Measurements from ENCODE around the gene CYSLTR2.
"Not testable (repeated sequence)": the region's sequence is repeated elsewhere in the genome, so short reads cannot be mapped to it uniquely, and the experiment has no call there.

The CYSLTR2 gene

DNA sequence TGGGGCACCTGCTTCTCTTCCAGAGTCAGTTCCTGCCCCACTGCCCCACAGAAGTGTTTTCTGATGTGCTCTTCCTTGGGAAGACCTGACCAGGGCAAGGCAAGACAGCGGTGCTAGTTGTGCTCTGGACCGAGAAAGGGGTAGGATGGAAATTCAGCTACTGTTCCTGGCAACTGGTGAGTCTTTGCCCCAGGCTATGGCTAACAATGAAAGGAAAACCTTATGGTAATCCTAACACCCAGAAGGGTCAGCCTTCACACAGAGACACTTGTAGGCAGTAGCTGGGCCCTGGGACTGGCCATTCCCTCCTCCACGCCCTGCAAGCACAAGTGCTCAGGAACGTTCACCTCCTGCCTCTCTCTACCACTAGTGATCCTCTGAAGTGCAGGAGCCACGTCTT lies 9.6 kb upstream of the CYSLTR2 start:
- intact Hi-C loops (cut with DNase I), result no loop called here
- no peak for DNase-seq

GRCh38 chr13:48644951-48645350 lies 8.8 kb upstream of the CYSLTR2 start:
- intact Hi-C loops (cut with DNase I), result no loop called here
- no peak for DNase-seq

DNA sequence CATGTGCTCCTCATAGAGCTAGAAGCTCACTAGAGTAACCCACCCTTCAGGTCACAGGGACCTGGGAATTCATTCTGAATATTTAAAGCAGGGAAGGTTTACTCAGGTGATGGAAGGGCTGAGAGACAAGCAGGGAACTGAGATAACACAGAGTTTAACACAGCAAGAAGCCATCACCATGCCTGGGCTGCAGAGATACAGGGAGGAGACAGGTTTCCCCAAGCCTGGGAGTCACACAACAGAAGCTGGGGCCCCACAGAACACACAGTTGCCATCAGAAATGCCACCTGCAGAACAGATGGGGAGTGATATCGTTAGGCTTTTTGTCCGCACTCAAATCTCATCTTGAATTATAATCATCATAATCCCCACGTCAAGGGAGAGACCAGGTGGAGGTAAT lies 7.9 kb upstream of the CYSLTR2 start:
- intact Hi-C loops (cut with DNase I), result no loop called here

DNA sequence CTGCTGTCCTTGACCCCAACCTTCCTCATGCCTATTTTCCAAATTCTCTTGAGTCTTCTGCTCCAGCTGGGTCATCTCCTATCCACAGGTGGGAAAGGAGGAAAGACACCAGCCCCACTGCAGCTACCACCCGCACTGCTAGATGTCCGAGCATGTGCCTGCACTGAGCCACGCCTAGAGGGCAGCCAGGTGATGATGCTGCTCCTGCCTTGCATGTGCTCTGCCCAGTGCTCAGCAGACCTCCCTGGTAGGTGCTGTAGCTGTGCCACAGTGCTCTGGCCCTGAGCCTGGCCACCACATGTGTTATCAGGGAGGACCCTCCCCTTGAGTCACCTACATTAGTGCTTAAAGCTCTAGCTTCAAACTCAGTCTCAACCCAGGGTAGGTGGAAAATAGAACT lies 6.9 kb upstream of the CYSLTR2 start:
- DNase-seq, result peak in 1 of 10 donors; percentile 72
- intact Hi-C loops (cut with DNase I), result no loop called here

More for the DNA sequence above, 7.9 kb upstream of the CYSLTR2 start:
- no peak for DNase-seq

- intact Hi-C loops (cut with DNase I), result no loop called here
- DNase-seq, result no peak
Measured at GRCh38 chr13:48647625-48648024, 6.1 kb upstream of the CYSLTR2 start.

GRCh38 chr13:48648446-48648845 lies 5.3 kb upstream of the CYSLTR2 start:
- intact Hi-C loops (cut with DNase I), result no loop called here

DNA sequence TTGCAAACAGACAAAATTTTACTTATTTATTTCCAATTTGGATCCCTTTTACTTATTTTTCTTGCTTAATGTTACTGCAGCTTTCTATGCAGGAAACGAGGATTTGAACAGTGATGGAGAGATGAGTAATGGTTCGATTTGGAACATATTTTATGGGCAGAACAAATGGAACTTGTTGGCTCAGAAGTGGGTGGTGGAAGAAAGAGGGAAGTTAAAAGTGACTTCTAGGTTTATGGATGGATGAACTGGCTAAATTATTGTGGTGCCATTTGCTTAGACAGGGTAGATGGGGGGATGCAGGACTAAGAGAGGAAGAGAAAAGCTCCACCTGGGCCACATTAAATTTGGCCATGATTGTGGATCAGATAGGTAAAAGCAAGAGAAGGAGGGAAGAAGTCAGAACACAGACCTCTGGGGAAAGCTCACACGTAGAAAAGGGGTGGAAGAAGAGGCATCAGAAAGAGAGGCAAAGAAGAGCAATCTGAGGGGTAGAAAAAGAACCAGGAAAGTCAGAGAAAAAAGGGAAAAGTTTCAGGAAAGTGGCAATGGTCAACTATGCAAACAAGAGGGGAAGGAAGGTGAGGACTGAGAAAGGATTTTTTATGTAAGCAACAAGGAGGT lies 768 bp upstream of the CYSLTR2 start:
- no peak for DNase-seq
- intact Hi-C loops (cut with DNase I), result no loop called here

More at GRCh38 chr13:48648446-48648845, 5.3 kb upstream of the CYSLTR2 start:
- no peak for DNase-seq

- intact Hi-C loops (cut with DNase I), result no loop called here
- no peak for DNase-seq
Measured at GRCh38 chr13:48654511-48654910, 782 bp downstream of the CYSLTR2 start.

GRCh38 chr13:48655291-48655690 lies 1.6 kb downstream of the CYSLTR2 start:
- no peak for DNase-seq
- intact Hi-C loops (cut with DNase I), result no loop called here

GRCh38 chr13:48656608-48657007 lies 2.9 kb downstream of the CYSLTR2 start:
- DNase-seq, result no peak
- intact Hi-C loops (cut with DNase I), result no loop called here

DNA sequence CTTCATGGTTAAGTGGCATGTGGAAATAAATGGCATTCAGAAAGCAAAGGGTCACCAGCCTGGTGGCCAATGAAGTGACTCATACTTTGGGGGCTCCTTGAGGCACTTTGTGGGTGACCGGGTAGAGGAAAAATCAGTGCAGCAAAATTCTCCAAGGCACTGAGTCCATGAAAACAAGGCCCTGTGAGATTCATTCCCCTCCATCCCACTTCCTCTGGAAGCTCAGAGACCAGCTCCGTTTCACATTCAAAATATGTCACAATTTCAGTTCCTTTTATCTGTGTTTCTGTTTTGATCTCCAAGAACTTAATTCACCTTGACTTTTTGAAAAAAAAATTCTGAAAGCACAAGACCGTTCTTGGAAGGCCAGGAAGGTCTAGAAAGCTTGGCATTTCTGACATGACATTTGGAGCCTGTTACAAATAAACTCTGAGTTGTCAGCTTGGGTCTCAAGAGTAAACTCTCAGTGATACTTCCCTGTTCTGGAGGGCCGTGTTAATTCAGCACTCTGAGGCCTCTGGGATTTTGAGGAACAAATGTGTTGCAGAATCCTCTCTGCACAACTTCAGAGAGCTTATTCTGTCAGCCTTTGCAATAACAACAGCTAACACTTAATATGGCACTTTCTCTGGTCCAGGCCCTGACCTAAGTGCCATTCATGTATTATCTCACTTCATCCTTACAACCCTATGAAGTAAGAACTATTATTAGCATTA lies 6.8 kb downstream of the CYSLTR2 start:
- no peak for DNase-seq
- intact Hi-C loops (cut with DNase I), result no loop called here

GRCh38 chr13:48661107-48661506 lies 7.4 kb downstream of the CYSLTR2 start:
- intact Hi-C loops (cut with DNase I), result no loop called here
- no peak for DNase-seq

DNA sequence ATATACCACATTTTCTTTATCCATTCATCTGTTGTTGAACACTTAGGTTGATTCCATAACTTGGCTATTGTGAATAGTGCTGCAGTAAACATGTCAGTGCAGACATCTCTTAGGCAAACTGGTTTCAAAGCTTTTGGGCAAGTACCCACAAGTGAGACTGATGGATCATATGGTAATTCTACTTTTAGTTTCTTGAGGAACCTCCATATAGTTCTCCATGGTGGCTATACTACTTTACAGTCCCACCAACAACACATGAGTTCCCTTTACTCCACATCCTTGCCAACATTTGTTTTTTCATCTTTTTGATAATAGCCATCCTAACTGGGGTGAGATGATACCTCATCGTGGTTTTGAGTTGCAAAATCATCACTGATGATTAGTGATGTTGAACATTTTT lies 8.5 kb downstream of the CYSLTR2 start:
- intact Hi-C loops (cut with DNase I), result no loop called here
- DNase-seq, result no peak

DNA sequence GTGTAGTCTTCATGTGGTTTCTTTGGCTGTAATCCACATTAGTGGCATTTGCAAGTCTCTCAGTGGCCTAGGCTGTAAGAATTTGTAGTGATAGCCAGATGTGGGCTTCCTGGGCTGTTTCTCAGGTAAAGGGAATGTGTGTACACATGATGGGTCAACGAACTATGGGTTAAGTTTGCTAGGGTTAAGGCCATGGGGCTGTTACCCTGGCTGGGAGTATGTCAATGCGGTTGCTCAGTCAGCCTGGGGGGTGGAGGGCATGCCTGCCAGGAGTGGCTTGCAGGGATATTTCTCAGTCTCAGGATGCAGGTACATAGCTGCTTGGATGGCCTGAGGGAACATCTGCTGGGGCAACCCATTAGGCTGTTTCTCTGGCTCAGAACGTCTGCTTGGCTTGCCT lies 13.4 kb downstream of the CYSLTR2 start:
- DNase-seq, result no peak
- intact Hi-C loops (cut with DNase I), result no loop called here

- intact Hi-C loops (cut with DNase I); DNase-seq: not testable (repeated sequence)
Measured at GRCh38 chr13:48671421-48671820, 17.7 kb downstream of the CYSLTR2 start.

GRCh38 chr13:48675247-48675646 lies 21.5 kb downstream of the CYSLTR2 start:
- peak in 1 of 10 donors; percentile 12 for DNase-seq
- intact Hi-C loops (cut with DNase I), result no loop called here

DNA sequence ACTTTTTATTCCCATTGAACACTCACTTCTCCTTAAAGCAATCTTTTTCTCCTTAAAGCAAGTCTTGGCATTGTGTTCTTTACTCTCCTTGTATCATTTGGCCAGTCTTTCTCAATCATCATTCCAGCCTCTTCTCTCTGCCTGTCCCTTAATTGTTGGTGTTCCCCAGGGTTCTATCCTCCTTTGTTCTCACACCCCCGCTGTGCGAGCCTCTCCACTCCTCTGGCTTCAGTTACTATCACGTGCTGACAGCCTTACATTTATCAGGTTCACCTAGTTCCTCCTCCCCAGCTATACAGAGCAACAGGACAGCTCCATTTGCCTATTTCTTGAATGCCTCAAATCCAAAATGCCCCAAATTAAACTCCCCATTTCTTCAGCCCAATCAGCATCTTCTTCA lies 24.6 kb downstream of the CYSLTR2 start:
- intact Hi-C loops (cut with DNase I), result no loop called here
- no peak for DNase-seq

GRCh38 chr13:48679941-48680680 lies 26.4 kb downstream of the CYSLTR2 start:
- intact Hi-C loops (cut with DNase I), result no loop called here
- DNase-seq, result no peak

- DNase-seq, result no peak
- intact Hi-C loops (cut with DNase I), result no loop called here
Measured at GRCh38 chr13:48680756-48681392, 27.1 kb downstream of the CYSLTR2 start.

DNA sequence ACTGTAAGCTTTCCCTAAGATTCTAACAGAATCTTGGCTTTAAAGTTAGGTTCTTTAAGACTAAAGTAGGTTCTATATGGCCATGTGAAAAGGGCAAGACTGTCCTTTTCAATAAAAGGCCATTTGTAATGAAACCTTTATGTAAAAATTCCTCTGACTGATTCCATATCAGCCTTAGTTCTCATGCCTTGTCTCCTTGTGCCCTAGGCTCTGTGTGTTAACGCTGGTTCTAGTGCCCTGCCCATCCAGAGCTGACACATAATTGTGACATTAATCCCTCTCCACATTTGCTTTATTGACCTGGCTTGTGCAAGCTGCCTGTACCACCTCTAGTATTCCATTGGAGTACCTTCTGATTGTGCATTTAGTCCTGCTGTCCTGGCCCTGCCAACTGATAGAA lies 28.2 kb downstream of the CYSLTR2 start:
- intact Hi-C loops (cut with DNase I), result no loop called here
- DNase-seq, result no peak

DNA sequence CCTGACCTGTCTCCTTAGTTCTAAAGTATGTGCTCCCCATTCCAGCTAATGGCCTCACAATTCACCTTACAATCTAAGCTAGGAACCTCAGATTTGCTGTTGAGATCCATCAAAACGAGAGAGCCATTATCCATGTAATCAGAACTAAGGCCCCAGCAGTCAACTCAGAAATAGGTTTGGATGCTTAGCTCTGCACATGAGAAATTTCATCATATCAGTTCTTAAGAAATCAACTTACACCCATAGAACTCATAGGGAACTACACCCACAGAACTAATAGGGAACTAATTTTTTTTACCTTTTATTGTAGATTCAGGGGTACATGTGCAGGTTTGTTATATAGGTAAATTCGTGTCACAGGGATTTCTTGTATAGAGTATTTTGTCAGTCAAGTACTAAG lies 28.7 kb downstream of the CYSLTR2 start:
- DNase-seq, result no peak
- intact Hi-C loops (cut with DNase I), result no loop called here
